K562 (cell line): ENCODE results near the gene MICALL2. TPM values are rescaled to one million over a fixed set of nuclear protein-coding genes. Genes with fewer than 3 reads are reported as not detected.

Experiments
- CBFA2T2 ChIP-seq: fragments of 450-650 bp; conservative IDR thresholded peaks from 2 replicates; pipeline ENCODE4 v1.6.1; 2017; ENCODE audit warnings: mild to moderate bottlenecking
- CHAMP1 ChIP-seq: fragments of 450-650 bp; IDR thresholded peaks from 2 replicates; pipeline ENCODE4 v1.6.1; 2016; ENCODE audit warnings: mild to moderate bottlenecking
- CREB3 ChIP-seq: fragments of 450-650 bp; conservative IDR thresholded peaks from 2 replicates; pipeline ENCODE4 v1.6.1; 2016; ENCODE audit warnings: missing genetic modification characterization, low read depth, mild to moderate bottlenecking, missing compliant biosample characterization, moderate library complexity
- EP300 ChIP-seq: IDR thresholded peaks from 2 replicates; pipeline ENCODE4 v1.6.1; 2012; ENCODE audit warnings: low read length, improper control_type of control experiment
- HDAC2 ChIP-seq: fragments of 450-650 bp; IDR thresholded peaks from 2 replicates; pipeline ENCODE4 v1.6.1; 2016; ENCODE audit warnings: mild to moderate bottlenecking
- MAFK ChIP-seq: IDR thresholded peaks from 2 replicates; pipeline ENCODE4 v1.6.1; 2011; ENCODE audit warnings: low read length, improper control_type of control experiment
- MAX ChIP-seq: sonication (generic); formaldehyde crosslinking; IDR thresholded peaks from 2 replicates; pipeline ENCODE4 v1.9.0; 2022; ENCODE audit warnings: mild to moderate bottlenecking, missing genetic modification reagents
- MEIS2 ChIP-seq: fragments of 450-650 bp; IDR thresholded peaks from 2 replicates; pipeline ENCODE4 v1.6.1; 2014; ENCODE audit warnings: mild to moderate bottlenecking; ENCODE audit not compliant: partially characterized antibody
- MITF ChIP-seq: IDR thresholded peaks from 2 replicates; pipeline ENCODE4 v1.6.1; 2014; ENCODE audit warnings: antibody characterized with exemption
- NR0B1 ChIP-seq: fragments of 450-650 bp; IDR thresholded peaks from one replicate; pipeline ENCODE4 v1.6.1; 2018; ENCODE audit warnings: mild to moderate bottlenecking, moderate library complexity; ENCODE audit not compliant: partially characterized antibody
- SRSF3 ChIP-seq: fragments of 200-400 bp; formaldehyde crosslinking; IDR thresholded peaks from 2 replicates; pipeline ENCODE4 v1.6.1; 2016; ENCODE audit warnings: mild to moderate bottlenecking, low read length, moderate library complexity; ENCODE audit not compliant: insufficient read depth
- TAL1 ChIP-seq: fragments of 450-650 bp; IDR thresholded peaks from 2 replicates; pipeline ENCODE4 v1.6.1; 2016; ENCODE audit warnings: mild to moderate bottlenecking
- TCFL5 ChIP-seq: fragments of 250-450 bp; sonication (Bioruptor Pico); conservative IDR thresholded peaks from 2 replicates; pipeline ENCODE4 v1.6.1; 2021; ENCODE audit warnings: mild to moderate bottlenecking, moderate library complexity, matching md5 sums
- XRCC3 ChIP-seq: fragments of 450-650 bp; IDR thresholded peaks from 2 replicates; pipeline ENCODE4 v1.6.1; 2017; ENCODE audit warnings: mild to moderate bottlenecking, moderate library complexity
- ZBTB5 ChIP-seq: fragments of 450-650 bp; IDR thresholded peaks from 2 replicates; pipeline ENCODE4 v1.6.1; 2017; ENCODE audit warnings: antibody characterized with exemption
- ZNF143 ChIP-seq: sonication (generic); formaldehyde crosslinking; IDR thresholded peaks from 2 replicates; pipeline ENCODE4 v1.9.0; 2022; ENCODE audit warnings: mild to moderate bottlenecking, missing genetic modification reagents
- ZNF41 ChIP-seq: fragments of 250-450 bp; sonication (Bioruptor Pico); conservative IDR thresholded peaks from 2 replicates; pipeline ENCODE4 v1.4.0; 2020; ENCODE audit warnings: mild to moderate bottlenecking
- ZNF717 ChIP-seq: fragments of 250-450 bp; sonication (Bioruptor Pico); IDR thresholded peaks from 2 replicates; pipeline ENCODE4 v1.5.0; 2021
- ZNF780A ChIP-seq: fragments of 250-450 bp; sonication (Bioruptor Pico); IDR thresholded peaks from 2 replicates; pipeline ENCODE4 v1.5.0; 2021; ENCODE audit warnings: mild to moderate bottlenecking
- ZNF785 ChIP-seq: fragments of 250-450 bp; sonication (Bioruptor Pico); IDR thresholded peaks from 2 replicates; pipeline ENCODE4 v1.4.0; 2020; ENCODE audit warnings: mild to moderate bottlenecking
- polyA plus RNA-seq, 8 experiments: library from polyadenylated mRNA; depleted of rRNA in 4 of 8; stranded (reverse) in 5 of 8; unstranded in 3 of 8; fragments of >200 nt; fragmentation: Nextera tagmentation in 2 of 8; fragmentation: Illumina TruSeq in 1 of 8; extraction: Ambion mirVana in 2 of 8; extraction: Trizol in 1 of 8; gene quantifications; 2 replicates each; pipeline versions ENCODE4 v1.2.1 to v1.2.3, GENCODE V29; 2011 to 2014; ENCODE audit warnings: inconsistent platforms in 1 of 8, missing spikeins in 1 of 8
- total RNA-seq, 7 experiments: library from RNA; depleted of rRNA in 6 of 7; stranded (reverse); fragments of >200 nt in 6 of 7; fragmentation: Illumina TruSeq in 2 of 7; extraction: Trizol in 2 of 7; gene quantifications; 2 replicates each; pipeline versions ENCODE4 v1.2.1 to v1.2.3, GENCODE V29; 2011 to 2021; ENCODE audit warnings: low replicate concordance in 1 of 7

Gene MICALL2
- total and polyA plus RNA-seq, 9 of the 15 experiments (the other 6 are each of a cell fraction or from before 2014, with no cell fraction given): 1.8 to 103 (median 17.0) TPM

- TF ChIP-seq MITF (no peak), ZNF717 (CRISPR knock-in tag) (no peak), CBFA2T2 (peak; percentile 75), CREB3 (tag) (no peak), MEIS2 (no peak), ZNF785 (CRISPR knock-in tag) (no peak), ZNF780A (no peak), NR0B1 (no peak), TAL1 (peak; percentile 55; the same call in 1 of the 2 replicates), MAX (CRISPR knock-in tag) (peak; percentile 77; the same call in 1 of the 2 replicates), SRSF3 (no peak), MAFK (no peak), ZNF41 (no peak), ZNF143 (CRISPR knock-in tag) (no peak), EP300 (peak; percentile 55; the same call in 1 of the 2 replicates), HDAC2 (no peak), XRCC3 (no peak), CHAMP1 (no peak), ZBTB5 (no peak), TCFL5 (no peak)
Measured at GRCh38 chr7:1457059-1457948, 2.0 kb downstream of the MICALL2 start (continued).
